HG03575 (cell line): ENCODE results near the gene MRPL9.

Source experiments
- ATAC-seq: cut with Tn5 transposase; IDR thresholded peaks from one replicate; pipeline ENCODE4 v1.9.1; 2021; ENCODE audit not compliant: unreplicated experiment, insufficient number of reproducible peaks, low FRiP score; ENCODE audit errors: extremely low read depth

MRPL9 gene

GRCh38 chr1:151762941-151763921 lies at the start of gene MRPL9:
Gene MRPL9 (minus strand): TSS chr1:151763496. CDS start chr1:151763479, 17 bp downstream.
- ATAC-seq = no peak

GRCh38 chr1:151811181-151811580 lies 47.9 kb upstream of the MRPL9 start:
- no peak for ATAC-seq

- no peak for ATAC-seq
Observed at GRCh38 chr1:151809985-151810556, 46.8 kb upstream of the MRPL9 start.

GRCh38 chr1:151809290-151809984 lies 46.1 kb upstream of the MRPL9 start:
- no peak for ATAC-seq

GRCh38 chr1:151807766-151808165 lies 44.5 kb upstream of the MRPL9 start:
- ATAC-seq = no peak

GRCh38 chr1:151807131-151807530 lies 43.8 kb upstream of the MRPL9 start:
- ATAC-seq = no peak

GRCh38 chr1:151806170-151806569 lies 42.9 kb upstream of the MRPL9 start:
- no peak for ATAC-seq

- ATAC-seq = no peak
Observed at GRCh38 chr1:151805066-151805820, 41.9 kb upstream of the MRPL9 start, which contains the start of gene LINGO4. Gene LINGO4 (minus strand): TSS chr1:151805419. CDS start chr1:151802704, 2,715 bp downstream.

- ATAC-seq = no peak
Observed at GRCh38 chr1:151803915-151804314, 40.6 kb upstream of the MRPL9 start.

- ATAC-seq = no peak
Observed at GRCh38 chr1:151803164-151803563, 39.9 kb upstream of the MRPL9 start.

GRCh38 chr1:151802372-151802771 lies 39.1 kb upstream of the MRPL9 start:
- no peak for ATAC-seq

GRCh38 chr1:151801846-151802245 lies 38.5 kb upstream of the MRPL9 start:
- no peak for ATAC-seq

GRCh38 chr1:151801310-151801820 lies 38.1 kb upstream of the MRPL9 start:
- ATAC-seq = no peak

- no peak for ATAC-seq
Observed at GRCh38 chr1:151800830-151801229, 37.5 kb upstream of the MRPL9 start.

- ATAC-seq = no peak
Observed at GRCh38 chr1:151799179-151800022, 36.1 kb upstream of the MRPL9 start.

- no peak for ATAC-seq
Observed at GRCh38 chr1:151798571-151798970, 35.3 kb upstream of the MRPL9 start.

GRCh38 chr1:151790940-151791651 lies 27.8 kb upstream of the MRPL9 start:
- no peak for ATAC-seq
